Stimulated activated CD8-positive, alpha-beta memory T cell treated with anti-CD3 and anti-CD28 coated beads, Interleukin-12 subunit alpha, Interleukin-12 subunit beta, amount 100 ng/mL, for 1 hour (primary cell): ENCODE data around the gene S100A7.

Source experiments
- DNase-seq: peaks from one replicate; pipeline ENCODE4 v3.0.0-alpha.2; 2020; ENCODE audit warnings: low read depth

The S100A7 gene

GRCh38 chr1:153460551-153460950 is at the start of gene S100A7:
S100A7 (minus strand) TSS chr1:153460651; CDS start chr1:153459013, 1,638 bp downstream.
- no peak for DNase-seq

GRCh38 chr1:153509729-153510354 is 49.4 kb upstream of the S100A7 start:
- DNase-seq, result peak; percentile 45

- DNase-seq, result no peak
Measured at GRCh38 chr1:153509036-153509435, 48.6 kb upstream of the S100A7 start.

- DNase-seq, result no peak
Measured at GRCh38 chr1:153507926-153508583, 47.6 kb upstream of the S100A7 start.

GRCh38 chr1:153506831-153507413 is 46.5 kb upstream of the S100A7 start:
- DNase-seq, result no peak

GRCh38 chr1:153506386-153506785 is 45.9 kb upstream of the S100A7 start:
- no peak for DNase-seq

GRCh38 chr1:153505576-153505975 is 45.1 kb upstream of the S100A7 start:
- DNase-seq, result no peak

- DNase-seq, result no peak
Measured at GRCh38 chr1:153503766-153504165, 43.3 kb upstream of the S100A7 start.

GRCh38 chr1:153498746-153499145 is 38.3 kb upstream of the S100A7 start:
- DNase-seq, result no peak

GRCh38 chr1:153495536-153495935 is 35.1 kb upstream of the S100A7 start:
- no peak for DNase-seq

GRCh38 chr1:153494976-153495535 is 34.6 kb upstream of the S100A7 start:
- DNase-seq, result peak; percentile 65

GRCh38 chr1:153493343-153493960 is 33.0 kb upstream of the S100A7 start:
- DNase-seq, result no peak

- DNase-seq, result no peak
Measured at GRCh38 chr1:153490272-153491051, 30.0 kb upstream of the S100A7 start.

- no peak for DNase-seq
Measured at GRCh38 chr1:153488731-153489130, 28.3 kb upstream of the S100A7 start.

- no peak for DNase-seq
Measured at GRCh38 chr1:153487707-153488106, 27.3 kb upstream of the S100A7 start.

GRCh38 chr1:153485863-153486262 is 25.4 kb upstream of the S100A7 start:
- DNase-seq, result no peak

GRCh38 chr1:153483776-153484175 is 23.3 kb upstream of the S100A7 start:
- no peak for DNase-seq

GRCh38 chr1:153481124-153481523 is 20.7 kb upstream of the S100A7 start:
- no peak for DNase-seq

- DNase-seq, result no peak
Measured at GRCh38 chr1:153478692-153479618, 18.5 kb upstream of the S100A7 start.

GRCh38 chr1:153478047-153478691 is 17.7 kb upstream of the S100A7 start:
- no peak for DNase-seq
